GM11168 (cell line): ENCODE results near the gene MKLN1.
"Not testable (repeated sequence)": the region's sequence is repeated elsewhere in the genome, so short reads cannot be mapped to it uniquely, and the experiment has no call there.

Experiments
- in situ Hi-C: fragments of 300-500 bp; cut with MboI; formaldehyde crosslinking; loops from one replicate; pipeline ENCODE4 v1.12.0; 2022; ENCODE audit warnings: low sequenced_read_pairs; ENCODE audit not compliant: unreplicated experiment

Gene MKLN1

DNA sequence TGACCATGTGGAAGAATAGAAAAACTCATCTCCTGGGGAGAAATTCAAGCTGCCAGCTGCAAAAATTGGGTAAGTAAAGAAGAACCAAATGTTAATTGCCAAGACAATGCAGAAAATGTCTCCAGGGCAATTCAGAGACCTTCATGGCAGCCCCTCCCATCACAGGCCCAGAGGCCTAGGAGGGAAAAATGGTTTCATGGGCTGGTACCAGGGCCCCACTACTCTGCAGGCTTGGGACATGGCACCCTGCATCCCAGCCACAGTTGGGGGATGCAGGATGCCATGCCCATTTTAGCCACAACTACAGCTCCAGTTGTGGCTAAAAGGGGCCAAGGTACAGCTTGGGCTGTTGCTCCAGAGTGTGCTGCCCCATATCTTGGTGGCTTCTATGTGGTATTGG lies 20.9 kb upstream of the MKLN1 start:
- in situ Hi-C loops: loop anchor here (10.0 kb wide), 1 partner anchor 232 kb away; no protein-coding TSS in a partner anchor

DNA sequence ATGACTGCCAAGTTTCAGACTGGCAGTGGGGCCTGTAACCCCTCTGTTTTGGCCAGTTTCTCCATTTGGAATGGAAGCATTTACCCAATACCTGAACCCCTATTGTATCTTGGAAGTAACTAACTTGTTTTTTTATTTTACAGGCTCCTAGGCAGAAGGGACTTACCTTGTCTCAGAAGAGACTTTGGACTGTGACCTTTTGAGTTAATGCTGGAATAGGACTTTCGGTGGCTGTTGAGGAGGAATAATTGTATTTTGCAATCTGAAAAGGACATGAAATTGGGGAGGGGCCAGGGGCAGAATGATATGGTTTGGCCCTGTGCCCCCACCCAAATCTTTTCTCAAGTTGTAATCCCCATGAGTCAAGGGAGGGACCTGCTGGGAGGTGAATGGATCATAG lies 20.0 kb upstream of the MKLN1 start:
- in situ Hi-C loops: loop anchor here (10.0 kb wide), 1 partner anchor 233 kb away; no protein-coding TSS in a partner anchor

DNA sequence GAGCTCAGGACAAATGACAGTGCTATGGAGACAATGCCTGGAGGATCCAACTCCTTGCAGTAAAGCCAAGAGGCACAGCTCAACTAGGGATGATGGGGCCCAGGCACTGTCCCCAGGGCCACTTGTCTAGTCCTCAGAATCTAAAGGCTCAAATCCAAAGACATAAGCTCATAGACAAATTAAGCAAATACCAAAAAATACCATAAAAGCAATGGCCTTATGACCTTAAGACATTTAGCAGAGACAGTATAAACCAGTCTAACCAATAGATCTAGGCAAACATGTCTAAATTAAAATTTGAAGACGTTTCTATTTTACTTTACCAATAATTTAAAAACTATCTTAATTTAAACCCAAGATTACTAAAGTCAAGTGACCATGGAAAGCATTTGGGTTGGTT lies 14.8 kb upstream of the MKLN1 start:
- in situ Hi-C loops: no loop called here

DNA sequence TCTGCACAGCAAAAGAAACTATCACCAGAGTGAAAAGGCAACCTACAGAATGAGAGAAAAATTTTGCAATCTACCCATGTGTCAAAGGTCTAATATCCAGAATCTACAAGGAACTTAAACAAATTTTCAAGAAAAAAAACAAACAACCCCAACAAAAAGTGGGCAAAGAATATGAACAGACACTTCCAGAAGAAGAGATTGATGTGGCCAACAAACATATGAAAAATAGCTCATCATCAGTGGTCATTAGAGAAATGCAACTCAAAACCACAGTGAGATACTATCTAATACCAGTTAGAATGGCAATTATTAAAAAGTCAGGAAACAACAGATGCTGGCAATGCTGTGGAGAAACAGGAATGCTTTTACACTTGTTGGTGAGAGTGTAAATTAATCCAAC lies 7.1 kb upstream of the MKLN1 start:
- in situ Hi-C loops: no loop called here

DNA sequence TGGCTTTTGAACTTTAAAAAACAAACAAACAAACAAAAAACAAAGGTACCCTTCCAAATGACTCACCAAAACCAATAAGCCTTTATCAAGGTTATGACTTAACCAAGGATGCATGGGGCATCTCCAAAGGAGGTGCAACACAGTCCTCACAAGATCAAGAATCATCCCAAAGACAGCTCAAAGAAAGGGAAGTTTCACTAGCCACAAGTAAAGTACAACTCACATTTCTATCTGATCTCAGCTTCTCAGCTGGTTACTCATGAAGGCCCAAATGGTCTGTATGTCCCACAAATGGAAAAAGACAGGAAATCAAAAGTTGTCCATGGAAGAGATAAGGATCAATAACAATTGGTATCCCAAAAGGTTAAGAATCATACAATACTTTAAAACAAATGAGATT lies 6.0 kb upstream of the MKLN1 start:
- in situ Hi-C loops: no loop called here

DNA sequence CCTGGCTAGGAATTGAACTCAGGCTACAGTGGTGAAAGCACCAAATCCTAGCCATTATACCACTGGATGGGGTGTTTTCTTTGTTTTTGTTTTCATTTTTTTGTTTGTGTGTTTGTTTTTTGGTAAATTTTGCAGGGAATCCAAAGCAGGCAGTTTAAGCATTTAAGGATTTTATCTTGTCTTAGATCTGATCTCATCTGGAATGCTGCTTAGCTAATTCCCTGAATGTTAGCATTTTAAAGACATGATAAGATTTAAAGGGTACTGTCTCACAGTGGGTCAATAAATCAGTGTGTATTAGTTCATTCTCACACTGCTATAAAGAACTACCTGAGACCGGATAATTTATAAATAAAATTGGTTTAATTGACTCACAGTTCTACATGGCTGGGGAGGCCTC lies 5.6 kb upstream of the MKLN1 start:
- in situ Hi-C loops: no loop called here

DNA sequence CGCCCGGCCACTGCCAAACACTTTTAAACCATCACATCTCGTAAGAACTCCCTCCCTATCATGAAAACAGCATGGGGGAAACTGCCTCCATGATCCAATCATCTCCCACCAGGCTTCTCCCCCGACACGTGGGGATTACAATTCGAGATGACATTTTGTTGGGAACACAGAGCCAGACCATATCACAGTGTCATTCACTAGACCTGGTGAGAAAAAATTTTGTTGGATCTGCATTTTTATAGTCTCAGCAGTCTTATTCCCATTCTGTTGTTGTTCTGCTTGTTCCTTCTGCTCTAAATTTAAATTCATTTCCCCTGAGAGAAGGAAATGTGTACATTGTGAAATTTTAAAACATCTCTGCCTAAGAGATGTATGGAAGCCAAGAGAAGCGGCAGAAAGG lies 4.8 kb upstream of the MKLN1 start:
- in situ Hi-C loops: no loop called here

DNA sequence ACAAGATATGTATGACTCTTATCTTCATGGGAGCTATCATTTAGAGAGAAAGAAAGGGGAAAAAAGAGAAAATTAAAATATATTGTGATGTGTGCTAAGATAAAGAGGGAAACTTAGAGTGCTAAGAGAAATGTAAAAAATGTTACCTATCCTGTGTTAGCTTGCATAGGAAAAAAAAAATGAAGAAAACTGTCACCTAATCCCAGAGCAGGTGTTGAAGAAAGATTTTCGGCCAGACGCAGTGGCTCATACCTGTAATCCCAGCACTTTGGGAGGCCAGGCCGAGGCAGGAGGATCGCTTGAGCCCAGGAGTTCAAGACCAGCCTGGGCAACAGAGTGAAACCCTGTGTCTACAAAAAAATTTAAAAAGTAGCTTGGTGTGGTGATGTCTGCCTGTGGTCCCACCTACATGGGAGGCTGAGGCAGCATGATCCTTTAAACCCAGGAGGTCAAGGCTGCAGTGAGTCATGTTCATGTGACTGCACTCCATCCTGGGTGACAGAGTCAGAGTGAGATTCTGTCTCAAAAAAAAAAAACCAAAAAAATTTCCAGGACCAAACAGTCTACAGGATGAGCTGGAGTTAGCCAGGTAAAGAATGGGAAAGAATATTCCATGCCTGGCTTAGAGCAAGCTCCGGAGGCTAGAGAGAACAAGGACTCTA lies 2.4 kb upstream of the MKLN1 start:
- in situ Hi-C loops: no loop called here

DNA sequence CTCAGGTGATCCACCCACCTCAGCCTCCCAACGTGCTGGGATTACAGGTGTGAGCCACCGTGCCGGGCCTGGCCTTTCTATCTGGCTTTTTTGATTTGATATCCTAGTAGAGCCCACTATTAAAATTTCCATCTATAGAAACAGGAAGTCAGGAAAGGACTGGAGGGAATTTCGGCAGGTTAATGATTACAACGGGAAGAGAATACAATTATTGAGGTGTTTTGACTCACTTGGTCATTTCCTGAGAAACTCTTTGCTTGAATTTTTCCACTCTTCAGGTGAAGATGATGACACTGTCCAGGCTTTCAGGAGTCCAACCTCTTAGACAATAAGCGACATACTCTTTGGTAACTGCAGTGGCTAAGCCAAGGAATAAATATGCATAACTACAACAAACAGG lies 1.1 kb upstream of the MKLN1 start:
- in situ Hi-C loops: no loop called here

DNA sequence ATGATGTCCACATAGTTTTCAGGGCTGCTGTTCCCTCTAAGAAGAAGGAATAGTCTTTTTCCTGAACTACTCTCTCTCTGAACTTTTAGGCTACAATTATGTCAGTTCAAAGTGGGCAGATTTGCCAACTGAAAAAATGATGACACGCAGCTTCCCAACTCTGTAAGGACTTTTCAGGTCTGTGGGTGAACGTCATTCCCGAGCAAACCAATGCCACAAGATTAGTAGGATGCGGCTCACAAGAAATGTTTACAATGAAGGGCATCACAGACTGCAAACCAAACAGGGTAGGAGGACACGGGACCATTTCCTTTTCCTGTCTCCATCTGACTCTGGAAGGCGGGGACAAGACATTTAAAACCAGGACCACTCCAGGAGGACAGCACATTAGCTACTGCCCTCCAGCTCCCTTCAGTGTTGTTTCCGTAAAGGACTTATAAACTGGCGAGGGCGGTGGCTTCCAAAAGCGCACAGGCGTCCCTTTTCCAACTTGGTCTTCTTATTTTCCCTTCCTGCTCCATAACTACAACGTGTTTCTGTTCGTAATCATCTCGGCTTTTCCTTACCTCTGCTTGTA lies 539 bp upstream of the MKLN1 start:
- in situ Hi-C loops: no loop called here

DNA sequence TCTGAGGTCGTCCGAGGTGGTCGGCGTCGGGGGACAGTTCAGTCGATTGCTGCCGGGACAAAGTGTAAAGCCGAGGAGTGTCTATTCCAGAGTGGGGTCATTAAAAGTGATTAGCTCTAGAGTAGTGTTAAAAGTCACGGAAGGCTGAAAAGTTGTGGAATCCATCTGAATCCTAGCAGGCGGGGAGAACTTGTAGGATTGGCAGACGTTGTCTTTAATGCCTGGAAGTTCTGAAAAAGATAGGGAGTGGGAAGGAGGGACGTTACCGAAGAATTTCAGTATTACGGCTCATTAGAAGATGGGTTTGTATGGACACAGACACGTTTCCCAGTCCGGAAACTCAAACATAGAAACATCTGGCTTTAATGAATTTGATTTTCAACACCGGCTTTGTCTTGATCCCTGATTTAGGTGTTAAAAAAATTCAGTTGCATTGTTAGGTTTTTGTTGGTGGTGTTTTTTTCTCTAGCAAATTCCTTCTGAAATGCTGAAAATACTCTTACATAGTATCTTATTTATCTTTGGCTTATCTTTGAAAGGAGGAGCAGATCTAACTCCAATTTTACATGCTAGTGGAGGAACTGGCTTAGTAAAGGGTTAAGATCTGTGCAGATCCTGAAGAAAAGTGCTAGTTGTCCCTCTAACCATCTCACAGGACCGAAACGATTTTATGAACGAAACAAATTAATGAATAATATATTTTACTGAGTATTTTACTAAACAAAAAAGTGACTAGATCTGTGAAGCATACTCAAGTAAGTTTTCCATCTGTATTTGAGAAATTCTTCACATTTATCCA lies 900 bp downstream of the MKLN1 start:
- in situ Hi-C loops: no loop called here

DNA sequence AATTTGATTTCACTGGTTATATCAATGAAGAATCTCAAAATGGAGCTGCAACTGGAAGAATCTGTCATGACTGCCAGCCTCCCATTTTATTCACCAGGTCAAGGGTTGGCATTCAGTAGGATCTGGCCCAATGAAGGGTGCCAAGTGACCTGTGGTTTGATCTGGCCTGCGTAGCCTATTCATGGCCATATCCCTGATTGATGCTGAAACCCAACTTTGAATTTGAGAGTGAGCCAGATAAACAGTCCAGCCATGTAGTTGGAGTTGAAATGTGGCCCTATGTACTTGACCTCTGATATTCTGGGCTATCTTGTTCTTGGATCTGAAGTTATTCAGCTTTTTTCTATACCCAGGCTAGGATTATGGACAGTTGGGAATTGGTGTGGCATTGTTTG lies 1.5 kb downstream of the MKLN1 start:
- in situ Hi-C loops: no loop called here

DNA sequence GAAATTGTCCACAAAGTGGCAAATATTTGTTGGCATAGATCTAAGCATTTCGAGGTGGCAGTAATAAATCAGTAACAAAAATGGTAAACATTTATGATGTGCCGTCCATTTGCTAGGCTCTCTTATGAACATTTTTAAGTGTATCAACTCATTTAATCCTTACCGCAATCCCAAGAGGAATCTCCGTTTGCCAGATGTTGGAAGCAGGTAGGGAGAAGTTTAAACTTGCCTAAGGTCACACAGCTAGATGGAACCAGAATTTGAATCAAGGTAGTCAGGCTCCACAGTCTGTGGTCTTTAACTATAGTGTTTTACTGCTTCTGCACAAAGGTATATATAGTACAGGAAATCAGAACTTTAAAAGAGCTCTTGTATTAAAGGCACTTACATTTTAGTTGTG lies 2.6 kb downstream of the MKLN1 start:
- in situ Hi-C loops: no loop called here

DNA sequence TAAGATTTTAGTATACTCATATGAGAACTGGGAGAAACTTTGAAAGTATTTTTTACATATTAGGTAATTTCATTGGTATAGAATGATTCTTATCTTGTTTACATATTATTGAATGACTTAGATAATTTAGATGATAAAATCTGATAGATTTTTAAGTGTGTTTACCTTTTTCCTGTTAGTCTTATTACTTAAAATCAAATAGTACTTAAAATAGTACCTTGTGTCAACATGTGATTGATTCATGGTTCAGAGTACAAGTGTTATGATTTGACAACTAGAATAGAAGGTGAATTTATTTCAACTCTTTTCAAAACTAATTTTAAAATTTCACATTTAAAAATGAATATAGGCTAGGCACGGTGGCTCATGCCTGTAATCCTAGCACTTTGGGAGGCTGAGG lies 4.1 kb downstream of the MKLN1 start:
- in situ Hi-C loops: no loop called here

DNA sequence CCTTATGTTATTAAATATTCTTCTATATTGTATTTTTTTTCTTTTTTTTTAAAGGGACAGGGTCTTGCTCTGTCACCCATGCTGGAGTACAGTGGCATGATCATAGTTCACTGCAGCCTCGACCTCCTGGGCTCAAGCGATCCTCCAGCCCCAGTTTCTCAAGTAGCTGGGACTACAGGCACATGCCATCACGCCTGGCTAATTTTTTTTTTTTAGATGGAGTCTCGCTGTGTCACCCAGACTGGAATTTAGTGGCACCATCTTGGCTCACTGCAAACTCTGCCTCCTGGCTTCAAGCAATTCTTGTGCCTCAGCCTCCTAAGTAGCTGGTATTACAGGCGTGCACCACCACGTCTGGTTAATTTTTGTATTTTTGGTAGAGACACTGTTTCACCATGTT lies 5.1 kb downstream of the MKLN1 start:
- in situ Hi-C loops: not testable (repeated sequence)

DNA sequence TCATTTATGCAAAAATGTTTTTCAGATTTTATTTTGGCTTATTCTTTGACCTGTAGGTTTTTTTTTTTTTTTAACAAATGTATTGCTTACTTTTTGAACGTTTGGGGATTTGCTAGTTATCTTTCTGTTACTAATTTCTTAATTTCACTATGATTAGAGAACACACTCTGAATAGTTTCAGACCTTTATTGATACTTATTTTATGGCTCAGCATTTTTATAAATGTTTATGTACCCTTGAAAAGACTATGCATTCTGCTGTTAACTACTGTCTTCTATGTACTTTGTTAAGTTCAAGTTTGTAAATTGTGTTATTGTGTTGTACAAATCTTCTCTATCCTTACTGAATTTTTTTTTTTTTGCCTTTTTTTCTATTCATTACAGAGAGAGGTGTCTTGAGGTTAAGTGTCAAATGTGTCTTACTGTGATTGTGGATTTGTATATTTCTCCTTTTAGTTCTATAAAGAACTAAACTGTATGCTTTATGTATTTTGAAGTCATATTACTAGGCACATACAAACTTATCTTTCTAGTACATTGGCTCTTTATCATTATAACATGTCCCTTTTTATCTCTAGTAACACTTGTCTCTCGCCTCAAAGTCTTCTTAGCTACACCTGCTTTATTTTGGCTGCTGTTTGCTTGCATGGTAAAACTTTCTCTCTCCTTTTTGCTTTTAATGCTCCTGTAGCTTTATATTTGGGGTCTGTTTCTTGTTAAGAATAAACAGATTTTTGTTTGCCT lies 8.1 kb downstream of the MKLN1 start:
- in situ Hi-C loops: no loop called here

DNA sequence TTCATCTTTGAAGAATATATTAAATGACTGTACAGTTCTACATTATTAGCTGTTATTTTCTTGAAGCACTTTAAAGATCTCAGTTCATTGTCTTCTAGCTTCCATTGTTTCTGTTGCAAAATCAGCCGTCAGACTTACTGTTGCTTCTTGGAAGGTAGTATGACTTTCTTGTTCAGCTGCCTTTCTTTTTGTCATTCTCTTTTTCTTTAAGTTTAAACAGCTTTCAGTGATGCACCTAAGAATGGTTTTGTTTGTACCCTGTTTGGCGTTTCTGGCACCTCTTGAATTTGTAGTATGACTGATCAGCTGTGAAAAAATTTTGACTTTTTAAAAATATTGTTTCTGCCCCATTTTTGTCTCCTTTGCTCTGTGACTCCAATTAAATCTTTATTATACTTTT lies 9.3 kb downstream of the MKLN1 start:
- in situ Hi-C loops: no loop called here

DNA sequence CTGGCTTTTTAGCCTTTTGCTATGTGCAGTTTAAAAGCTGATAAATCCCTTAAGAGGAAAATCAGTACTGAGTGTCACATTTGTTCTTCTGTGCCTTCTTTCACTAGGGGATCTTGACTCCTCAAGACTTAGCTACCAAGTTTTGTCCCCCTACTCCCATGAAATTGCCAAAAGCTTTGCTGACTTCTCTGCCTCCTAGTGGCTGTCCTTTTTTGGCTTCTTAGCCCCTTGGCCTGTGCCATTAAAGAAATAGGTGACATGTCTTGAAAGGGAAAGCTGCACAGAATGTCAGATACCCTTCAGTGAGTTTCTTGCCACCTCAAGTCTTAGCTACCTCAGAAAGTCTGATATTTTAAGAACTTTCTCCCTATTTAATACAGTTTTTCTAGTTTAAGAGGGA lies 10.5 kb downstream of the MKLN1 start:
- in situ Hi-C loops: no loop called here

DNA sequence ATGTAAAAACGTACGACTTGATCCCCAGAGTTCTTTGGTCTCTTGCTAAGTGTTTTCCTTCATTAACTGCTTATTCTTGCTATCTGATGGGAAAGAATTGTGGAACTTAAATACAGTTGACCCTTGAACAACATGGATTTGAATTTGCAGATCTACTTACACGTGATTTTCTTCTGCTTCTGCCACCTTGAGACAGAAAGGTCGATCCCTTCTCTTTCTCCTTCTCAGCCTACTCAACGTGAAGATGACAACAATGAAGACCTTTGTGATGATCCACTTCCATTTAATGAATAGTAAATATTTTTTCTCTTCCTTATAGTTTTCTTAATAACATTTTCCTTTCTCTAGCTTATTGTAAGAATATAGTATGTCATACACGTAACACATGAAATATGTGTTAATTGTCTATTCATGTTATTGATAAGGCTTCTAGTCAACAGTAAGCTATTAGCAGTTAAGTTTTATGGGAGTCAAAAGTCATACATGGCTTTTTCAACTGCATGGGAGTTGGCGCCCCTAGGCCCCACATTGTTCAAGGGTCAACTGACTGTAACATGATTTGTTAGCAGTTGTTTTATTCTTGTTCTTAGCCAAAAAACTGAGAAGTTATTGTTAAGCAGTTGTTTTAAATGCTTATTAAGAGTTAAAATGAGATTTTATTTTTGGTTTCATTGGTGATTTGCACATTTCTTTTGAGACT lies 11.2 kb downstream of the MKLN1 start:
- in situ Hi-C loops: no loop called here

DNA sequence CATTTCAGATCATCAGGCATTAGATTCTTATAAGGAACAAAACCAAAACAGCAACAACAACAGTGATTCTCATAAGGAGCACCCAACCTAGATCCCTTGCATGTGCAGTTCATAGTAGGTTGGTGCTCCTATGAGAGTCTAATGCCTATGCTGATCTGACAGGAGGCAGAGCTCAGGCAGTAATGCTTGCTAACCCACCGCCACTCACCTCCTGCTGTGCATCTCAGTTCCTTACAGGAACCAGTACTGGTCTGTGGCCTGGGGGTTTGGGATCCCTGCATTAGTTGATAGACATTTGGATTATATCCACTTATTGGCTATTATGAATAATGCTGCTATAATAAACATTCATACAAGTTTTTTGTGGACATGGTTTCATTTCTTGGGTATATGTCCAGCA lies 14.0 kb downstream of the MKLN1 start:
- in situ Hi-C loops: no loop called here
